ENCODE results near the gene RSKR.
"Not testable (repeated sequence)": the region's sequence is repeated elsewhere in the genome, so short reads cannot be mapped to it uniquely, and the experiment has no call there.

- TF ChIP-seq CTCF, POLR2A (IDR thresholded peaks at IDR 0.05): not testable (repeated sequence)
Observed at GRCh38 chr17:28658766-28659496, 44.9 kb upstream of the RSKR start.
